ENCODE measurements around the gene TMEM185B.

DNA sequence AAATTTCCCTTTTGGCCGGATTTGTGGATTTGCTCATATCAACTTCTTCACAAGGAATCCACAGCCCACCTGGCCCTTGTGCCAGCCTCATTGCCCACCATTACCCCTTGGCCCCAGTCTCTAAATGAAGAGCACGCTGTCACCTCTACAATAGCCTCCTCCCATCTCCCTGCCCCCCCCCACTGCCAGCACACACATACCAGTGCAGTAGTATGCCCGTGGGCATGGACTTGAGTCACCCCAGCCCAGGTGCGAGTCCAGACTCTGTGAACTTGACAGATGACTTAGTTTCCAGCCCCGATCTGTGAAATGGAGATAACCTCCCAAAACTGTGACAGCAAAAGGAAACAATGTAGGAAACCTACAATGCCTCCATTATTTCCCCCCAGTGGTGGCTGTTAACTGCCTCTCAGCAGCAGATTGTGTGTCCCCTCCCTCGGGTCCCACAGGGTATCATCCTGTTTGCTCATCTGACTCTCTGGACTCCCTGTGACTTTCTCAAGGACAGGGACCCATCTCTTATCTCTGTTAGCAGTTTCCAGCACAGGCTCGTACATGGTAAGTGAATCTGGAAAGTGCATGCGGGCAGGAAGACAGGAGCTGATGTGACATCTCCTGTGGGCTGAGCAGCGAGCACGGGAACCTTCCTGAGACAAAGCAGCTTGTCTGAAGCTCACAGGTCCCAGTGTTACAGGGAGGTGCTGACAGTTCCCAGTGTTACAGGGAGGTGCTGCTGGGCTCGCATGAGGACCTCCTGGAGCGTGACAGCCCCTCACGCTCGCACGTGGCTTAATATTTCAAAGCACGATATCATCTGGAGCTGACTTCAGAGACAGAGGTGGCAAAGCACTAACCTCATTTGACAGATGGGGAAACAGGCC lies 4.2 kb upstream of the TMEM185B start:
- TF ChIP-seq YY1 (IDR thresholded peaks at IDR 0.05; ENCODE audit: insufficient read depth, insufficient read length) = no peak
- TF ChIP-seq SUZ12 (IDR thresholded peaks at IDR 0.05; ENCODE audit: extremely low read depth, insufficient read depth, insufficient read length) = no peak
- TF ChIP-seq ZNF274 (IDR thresholded peaks at IDR 0.05; ENCODE audit: low read depth, low read length) = no peak
